GM23248 (cell line): Measurements from ENCODE around the gene CSMD2. TPM values are rescaled to one million over a fixed set of nuclear protein-coding genes. Genes with fewer than 3 reads are reported as not detected.

ENCODE experiments used
- DNase-seq: peaks from one replicate; pipeline ENCODE4 v3.0.0-alpha.2; 2015
- H2AFZ ChIP-seq: fragments of 200-600 bp; sonication (generic); 2 replicates; pipeline ENCODE4 v1.6.1; 2016; ENCODE audit warnings: antibody characterized with exemption
- H3F3A ChIP-seq: fragments of 200-600 bp; sonication (generic); 2 replicates; pipeline ENCODE4 v1.6.1; 2016; ENCODE audit warnings: mild to moderate bottlenecking, antibody characterized with exemption, mixed run types; ENCODE audit not compliant: insufficient read depth
- H3K27ac ChIP-seq: fragments of 200-600 bp; sonication (generic); 2 replicates; pipeline ENCODE4 v1.5.1; 2016; ENCODE audit warnings: mild to moderate bottlenecking
- H3K27me3 ChIP-seq: fragments of 200-600 bp; sonication (generic); replicated peaks from 2 replicates; pipeline ENCODE4 v1.6.1; 2016; ENCODE audit warnings: mild to moderate bottlenecking; ENCODE audit not compliant: insufficient read depth
- H3K36me3 ChIP-seq: fragments of 200-600 bp; sonication (generic); 2 replicates; pipeline ENCODE4 v1.6.1; 2016; ENCODE audit warnings: low read depth, mild to moderate bottlenecking
- H3K4me1 ChIP-seq: fragments of 200-600 bp; sonication (generic); 2 replicates; pipeline ENCODE4 v1.6.1; 2016; ENCODE audit warnings: mild to moderate bottlenecking; ENCODE audit not compliant: insufficient read depth
- H3K4me2 ChIP-seq: fragments of 200-600 bp; sonication (generic); one replicate; pipeline ENCODE4 v1.6.1; 2016; ENCODE audit warnings: mild to moderate bottlenecking; ENCODE audit not compliant: unreplicated experiment
- H3K4me3 ChIP-seq: fragments of 200-600 bp; sonication (generic); 2 replicates; pipeline ENCODE4 v1.5.1; 2016; ENCODE audit warnings: mild to moderate bottlenecking
- H3K79me2 ChIP-seq: fragments of 200-600 bp; sonication (generic); 2 replicates; pipeline ENCODE4 v1.6.1; 2016; ENCODE audit warnings: mild to moderate bottlenecking; ENCODE audit not compliant: insufficient read depth
- H3K9ac ChIP-seq: fragments of 200-600 bp; sonication (generic); 2 replicates; pipeline ENCODE4 v1.6.1; 2016; ENCODE audit warnings: mild to moderate bottlenecking
- H3K9me2 ChIP-seq: fragments of 200-600 bp; sonication (generic); 2 replicates; pipeline ENCODE4 v1.6.1; 2016; ENCODE audit warnings: mixed run types, mild to moderate bottlenecking, moderate library complexity; ENCODE audit not compliant: insufficient read depth
- H3K9me3 ChIP-seq: fragments of 200-600 bp; sonication (generic); one replicate; pipeline ENCODE4 v1.6.1; 2017; ENCODE audit warnings: low read depth
- H4K20me1 ChIP-seq: fragments of 200-600 bp; sonication (generic); 2 replicates; pipeline ENCODE4 v1.6.0; 2016; ENCODE audit not compliant: insufficient read depth
- EZH2 ChIP-seq: fragments of 200-600 bp; sonication (generic); IDR thresholded peaks from 2 replicates; pipeline ENCODE4 v1.6.1; 2018; ENCODE audit warnings: antibody characterized with exemption, mild to moderate bottlenecking; ENCODE audit not compliant: insufficient read depth, poor library complexity, severe bottlenecking
- EZH2phosphoT487 ChIP-seq: fragments of 200-600 bp; sonication (generic); IDR thresholded peaks from 2 replicates; pipeline ENCODE4 v1.6.1; 2018; ENCODE audit warnings: antibody characterized with exemption, moderate library complexity, mild to moderate bottlenecking, low read depth; ENCODE audit not compliant: insufficient read depth
- WGBS, 2 experiments: methylation state at CpG; one replicate each; pipeline ENCODE4 v1.1.6; 2015 to 2017; ENCODE audit warnings: low lambda C conversion rate in 2 of 2, low coverage in 1 of 2; ENCODE audit errors: missing lambda C conversion rate in 2 of 2; 5-methylcytosine and 5-hydroxymethylcytosine counted together
- in situ Hi-C: fragments of 300-500 bp; cut with MboI; formaldehyde crosslinking; loops from 2 replicates; pipeline ENCODE4 v1.15.0; 2020
- polyA plus RNA-seq: library from polyadenylated mRNA; unstranded; fragments of >200 nt; fragmentation: Nextera tagmentation; extraction: Ambion mirVana; gene quantifications from 2 replicates; pipeline ENCODE4 v1.2.1, GENCODE V29; 2016
- total RNA-seq: library from RNA; depleted of rRNA; stranded (reverse); fragments of >200 nt; shearing (Covaris generic); gene quantifications from 2 replicates; pipeline ENCODE4 v1.2.3, GENCODE V29; 2014

The CSMD2 gene
- total and polyA plus RNA-seq, 2 experiments from 2014 or later = 4.5 to 7.1 TPM

- no peaks in the 10 kb centered on the region for H4K20me1 ChIP-seq
- H3K9me2 ChIP-seq = no peaks in the 10 kb centered on the region
- DNase-seq = no peak
- in situ Hi-C loops = no loop called here
- H3K9me3 ChIP-seq = no peaks in the 10 kb centered on the region
- H3K9ac ChIP-seq = no peak overlapping the region
- peaks cover 13% of the 10 kb centered on the region; the same call in 1 of the 2 replicates for H3K36me3 ChIP-seq
- H3F3A ChIP-seq = no peaks in the 10 kb centered on the region
- H3K27me3 ChIP-seq = no peaks in the 10 kb centered on the region
- no peak overlapping the region for H3K27ac ChIP-seq
- TF ChIP-seq EZH2 = no peak
- no peak for TF ChIP-seq EZH2phosphoT487
- H3K4me2 ChIP-seq = no peak overlapping the region
- H2AFZ ChIP-seq = no peak overlapping the region
- H3K4me1 ChIP-seq = no peaks in the 10 kb centered on the region
- H3K4me3 ChIP-seq = no peak overlapping the region
- H3K79me2 ChIP-seq = no peaks in the 10 kb centered on the region
- WGBS, 2 experiments = 79 to 85% methylated on average over 2 of the region's 2 CpGs
Observed at GRCh38 chr1:33697816-33698215, 467.2 kb downstream of the CSMD2 start.

GRCh38 chr1:33696962-33697361 is 468.1 kb downstream of the CSMD2 start:
- in situ Hi-C loops = no loop called here
- WGBS, 2 experiments = 74 to 81% methylated on average over 2 of the region's 2 CpGs
- TF ChIP-seq EZH2 = no peak
- TF ChIP-seq EZH2phosphoT487 = no peak

GRCh38 chr1:33696311-33696710 is 468.7 kb downstream of the CSMD2 start:
- Histone ChIP-seq H3K4me3 (no peak overlapping the region), H3K9me2 (no peaks in the 10 kb centered on the region), H2AFZ (no peak overlapping the region), H3F3A (no peaks in the 10 kb centered on the region), H3K9ac (no peak overlapping the region), H3K79me2 (no peaks in the 10 kb centered on the region), H3K4me1 (no peaks in the 10 kb centered on the region), H3K36me3 (peaks cover 13% of the 10 kb centered on the region; the same call in 1 of the 2 replicates), H3K9me3 (no peaks in the 10 kb centered on the region), H3K4me2 (no peak overlapping the region), H4K20me1 (no peaks in the 10 kb centered on the region), H3K27me3 (no peaks in the 10 kb centered on the region), H3K27ac (no peak overlapping the region)
- WGBS, 2 experiments = 95 to 100% methylated on average over 1 of the region's 1 CpG
- no peak for TF ChIP-seq EZH2
- no peak for TF ChIP-seq EZH2phosphoT487
- in situ Hi-C loops = no loop called here
- no peak for DNase-seq

More at GRCh38 chr1:33696962-33697361, 468.1 kb downstream of the CSMD2 start:
- Histone ChIP-seq H3K27me3 (no peaks in the 10 kb centered on the region), H3K4me1 (no peaks in the 10 kb centered on the region), H3K9me3 (no peaks in the 10 kb centered on the region), H3K4me2 (no peak overlapping the region), H3K4me3 (no peak overlapping the region), H3K27ac (no peak overlapping the region), H3F3A (no peaks in the 10 kb centered on the region), H3K9me2 (no peaks in the 10 kb centered on the region), H3K79me2 (no peaks in the 10 kb centered on the region), H3K9ac (no peak overlapping the region), H4K20me1 (no peaks in the 10 kb centered on the region), H3K36me3 (peaks cover 13% of the 10 kb centered on the region; the same call in 1 of the 2 replicates), H2AFZ (no peak overlapping the region)
- DNase-seq = no peak

GRCh38 chr1:33692206-33693188 is 472.5 kb downstream of the CSMD2 start:
- Histone ChIP-seq H3K9me2 (no peaks in the 10 kb centered on the region), H3K4me3 (no peak overlapping the region)
- WGBS, 2 experiments = 98% methylated on average over 7 of the region's 7 CpGs

More at GRCh38 chr1:33692206-33693188, 472.5 kb downstream of the CSMD2 start:
- Histone ChIP-seq H2AFZ (no peak overlapping the region), H3K36me3 (peaks cover 5% of the 10 kb centered on the region; the same call in 1 of the 2 replicates), H3K27me3 (no peaks in the 10 kb centered on the region), H4K20me1 (no peaks in the 10 kb centered on the region), H3K9ac (no peak overlapping the region), H3K27ac (no peak overlapping the region), H3F3A (no peaks in the 10 kb centered on the region), H3K4me1 (no peaks in the 10 kb centered on the region), H3K4me2 (no peak overlapping the region), H3K79me2 (no peaks in the 10 kb centered on the region), H3K9me3 (no peaks in the 10 kb centered on the region)
- TF ChIP-seq EZH2 = no peak
- TF ChIP-seq EZH2phosphoT487 = no peak
- DNase-seq = no peak
- in situ Hi-C loops = no loop called here
